ENCODE results near the gene PCSK9.
"Not testable (repeated sequence)": the region's sequence is repeated elsewhere in the genome, so short reads cannot be mapped to it uniquely, and the experiment has no call there.

PCSK9 gene

GRCh38 chr1:55007625-55008024 is 31.7 kb upstream of the PCSK9 start:
- no peak for DNase-seq (ENCODE audit: low read depth in 1 of 2, low spot score in 1 of 2)

GRCh38 chr1:55010194-55010886 is 29.0 kb upstream of the PCSK9 start:
- no peak for DNase-seq (ENCODE audit: low read depth in 1 of 2, low spot score in 1 of 2)

GRCh38 chr1:55010887-55011217 is 28.5 kb upstream of the PCSK9 start:
- DNase-seq (ENCODE audit: low read depth in 1 of 2, low spot score in 1 of 2): no peak

GRCh38 chr1:55012661-55013060 is 26.7 kb upstream of the PCSK9 start:
- DNase-seq (ENCODE audit: low read depth in 1 of 2, low spot score in 1 of 2): no peak

GRCh38 chr1:55015123-55015522 is 24.2 kb upstream of the PCSK9 start:
- DNase-seq (ENCODE audit: low read depth in 1 of 2, low spot score in 1 of 2): no peak

GRCh38 chr1:55015731-55016620 is 23.4 kb upstream of the PCSK9 start:
- DNase-seq (ENCODE audit: low read depth in 1 of 2, low spot score in 1 of 2): no peak

GRCh38 chr1:55018395-55018794 is 21.0 kb upstream of the PCSK9 start:
- no peak for DNase-seq (ENCODE audit: low read depth in 1 of 2, low spot score in 1 of 2)

GRCh38 chr1:55021942-55022546 is 17.3 kb upstream of the PCSK9 start:
- peak; percentile 23 to 43 for DNase-seq (ENCODE audit: low read depth in 1 of 2, low spot score in 1 of 2)

GRCh38 chr1:55024163-55024562 is 15.2 kb upstream of the PCSK9 start:
- not testable (repeated sequence) for DNase-seq (ENCODE audit: low read depth in 1 of 2, low spot score in 1 of 2)

GRCh38 chr1:55026682-55027081 is 12.7 kb upstream of the PCSK9 start:
- DNase-seq (ENCODE audit: low read depth in 1 of 2, low spot score in 1 of 2): not testable (repeated sequence)

- DNase-seq (ENCODE audit: low read depth in 1 of 2, low spot score in 1 of 2): not testable (repeated sequence)
Observed at GRCh38 chr1:55031098-55031497, 8.2 kb upstream of the PCSK9 start.

GRCh38 chr1:55033265-55033614 is 6.1 kb upstream of the PCSK9 start:
- DNase-seq (ENCODE audit: low read depth in 1 of 2, low spot score in 1 of 2): no peak

GRCh38 chr1:55034476-55035133 is 4.7 kb upstream of the PCSK9 start:
- DNase-seq (ENCODE audit: low read depth in 1 of 2, low spot score in 1 of 2): no peak

GRCh38 chr1:55035904-55036303 is 3.4 kb upstream of the PCSK9 start:
- no peak for DNase-seq (ENCODE audit: low read depth in 1 of 2, low spot score in 1 of 2)

- no peak for DNase-seq (ENCODE audit: low read depth in 1 of 2, low spot score in 1 of 2)
Observed at GRCh38 chr1:55037733-55038551, 1.4 kb upstream of the PCSK9 start.

- no peak for DNase-seq (ENCODE audit: low read depth in 1 of 2, low spot score in 1 of 2)
Observed at GRCh38 chr1:55038552-55038838, 853 bp upstream of the PCSK9 start.

GRCh38 chr1:55038974-55039341 is 390 bp upstream of the PCSK9 start:
- no peak for DNase-seq (ENCODE audit: low read depth in 1 of 2, low spot score in 1 of 2)

- DNase-seq (ENCODE audit: low read depth in 1 of 2, low spot score in 1 of 2): no peak
Observed at GRCh38 chr1:55040083-55040932, 960 bp downstream of the PCSK9 start.

- DNase-seq (ENCODE audit: low read depth in 1 of 2, low spot score in 1 of 2): no peak
Observed at GRCh38 chr1:55040933-55041494, 1.7 kb downstream of the PCSK9 start.

- DNase-seq (ENCODE audit: low read depth in 1 of 2, low spot score in 1 of 2): no peak
Observed at GRCh38 chr1:55041613-55042012, 2.3 kb downstream of the PCSK9 start.

Data from stimulated activated CD4-positive, alpha-beta T cell treated with anti-CD3 and anti-CD28 coated beads, Interleukin-15, amount 100 ng/mL, for 1 hour (primary cell).